IMR-90 (cell line): ENCODE data around the gene C22orf15.

Experiments
- BHLHE40 ChIP-seq: fragments of 150-350 bp; IDR thresholded peaks from 2 replicates; pipeline ENCODE4 v1.6.1; 2016; ENCODE audit warnings: mild to moderate bottlenecking, low read depth, low read length
- CTCF ChIP-seq: conservative IDR thresholded peaks from 2 replicates; pipeline ENCODE4 v1.5.1; 2012; ENCODE audit warnings: mild to moderate bottlenecking, low read depth, low read length, improper control_type of control experiment
- MAZ ChIP-seq: IDR thresholded peaks from 2 replicates; pipeline ENCODE4 v1.6.1; 2012; ENCODE audit warnings: low read depth, mild to moderate bottlenecking, low read length, improper control_type of control experiment, moderate library complexity, borderline replicate concordance
- POLR2A ChIP-seq: IDR thresholded peaks from 2 replicates; pipeline ENCODE4 v1.6.1; 2012; ENCODE audit warnings: mild to moderate bottlenecking, low read depth, low read length
- RAD21 ChIP-seq: IDR thresholded peaks from 2 replicates; pipeline ENCODE4 v1.6.1; 2012; ENCODE audit warnings: low read length, improper control_type of control experiment
- RCOR1 ChIP-seq: IDR thresholded peaks from 2 replicates; pipeline ENCODE4 v1.6.1; 2012; ENCODE audit warnings: mild to moderate bottlenecking, low read length, improper control_type of control experiment; ENCODE audit not compliant: insufficient replicate concordance
- USF2 ChIP-seq: fragments of 150-350 bp; IDR thresholded peaks from 2 replicates; pipeline ENCODE4 v1.6.1; 2017; ENCODE audit warnings: mild to moderate bottlenecking, antibody characterized with exemption, low read length, low read depth

GRCh38 chr22:23715806-23716375 lies 46.9 kb upstream of the C22orf15 start:
- no peak for TF ChIP-seq CTCF
- TF ChIP-seq RCOR1 = no peak
- TF ChIP-seq BHLHE40 = no peak
- TF ChIP-seq USF2 = no peak
- no peak for TF ChIP-seq POLR2A
- TF ChIP-seq RAD21 = no peak
- no peak for TF ChIP-seq MAZ
